ENCODE measurements around the gene FCER1A. TPM values are rescaled to one million over a fixed set of nuclear protein-coding genes. Genes with fewer than 3 reads are reported as not detected.
"Not testable (repeated sequence)": the region's sequence is repeated elsewhere in the genome, so short reads cannot be mapped to it uniquely, and the experiment has no call there.

FCER1A gene
- total RNA-seq, 1 experiment from 2014 or later = not detected

- no peak overlapping the region for H3K4me2 ChIP-seq
- H2AFZ ChIP-seq = no peak overlapping the region
- H3K27ac ChIP-seq = no peak overlapping the region
- ChIA-PET CTCF (no interaction called here), POLR2A (ENCODE audit: unreplicated experiment) (no interaction called here)
- no peaks in the 10 kb centered on the region for H3K79me2 ChIP-seq (ENCODE audit: low read depth)
- H3K9me2 ChIP-seq (ENCODE audit: insufficient read depth) = no peaks in the 10 kb centered on the region; the same call in 1 of the 2 replicates
- no peaks in the 10 kb centered on the region for H3K36me3 ChIP-seq (ENCODE audit: low read depth)
- H3K9me3 ChIP-seq (ENCODE audit: insufficient read depth, low read depth) = no peaks in the 10 kb centered on the region
- no peaks in the 10 kb centered on the region for H3F3A ChIP-seq (ENCODE audit: insufficient read depth, low read depth)
- TF ChIP-seq EZH2 (IDR thresholded peaks at IDR 0.05; ENCODE audit: low read depth) (no peak), CTCF (conservative IDR thresholded peaks at IDR 0.05) (no peak)
- BruUV-seq (replicated peaks) = no TSS peak
- intact Hi-C loops (cut with micrococcal nuclease; ENCODE audit: unreplicated experiment) = no loop called here
- no peak for DNase-seq
- no peaks in the 10 kb centered on the region for H4K20me1 ChIP-seq (ENCODE audit: insufficient read depth)
- H3K4me1 ChIP-seq (replicated peaks; ENCODE audit: insufficient read depth) = no peaks in the 10 kb centered on the region
- no peak overlapping the region for H3K4me3 ChIP-seq
- H3K27me3 ChIP-seq (ENCODE audit: insufficient read depth, low read depth) = no peaks in the 10 kb centered on the region
These were observed 39.6 kb downstream of the FCER1A start for GRCh38 chr1:159341736-159342135.

GRCh38 chr1:159342761-159343425 is 40.8 kb downstream of the FCER1A start:
- CTCF ChIA-PET = interaction anchor here (0.6 kb wide), 1 partner anchor 130 kb away, joined by 4 read pairs; no protein-coding TSS in a partner anchor

GRCh38 chr1:159349374-159349773 is 47.2 kb downstream of the FCER1A start:
- POLR2A ChIA-PET (ENCODE audit: unreplicated experiment); H3K27ac ChIP-seq; H3K9me2 ChIP-seq (ENCODE audit: insufficient read depth); DNase-seq; H3F3A ChIP-seq (ENCODE audit: insufficient read depth, low read depth); H3K4me1 ChIP-seq (replicated peaks; ENCODE audit: insufficient read depth); H3K4me2 ChIP-seq; H3K27me3 ChIP-seq (ENCODE audit: insufficient read depth, low read depth); H3K36me3 ChIP-seq (ENCODE audit: low read depth); H3K9me3 ChIP-seq (ENCODE audit: insufficient read depth, low read depth); H3K79me2 ChIP-seq (ENCODE audit: low read depth); H3K4me3 ChIP-seq; H2AFZ ChIP-seq; BruUV-seq (replicated peaks); intact Hi-C loops (cut with micrococcal nuclease; ENCODE audit: unreplicated experiment); H4K20me1 ChIP-seq (ENCODE audit: insufficient read depth); CTCF ChIA-PET: not testable (repeated sequence)

More at GRCh38 chr1:159342761-159343425, 40.8 kb downstream of the FCER1A start:
- no peak overlapping the region for H3K4me2 ChIP-seq
- TF ChIP-seq CTCF (conservative IDR thresholded peaks at IDR 0.05) = no peak
- no peak for TF ChIP-seq EZH2 (IDR thresholded peaks at IDR 0.05; ENCODE audit: low read depth)
- H3K4me1 ChIP-seq (replicated peaks; ENCODE audit: insufficient read depth) = no peaks in the 10 kb centered on the region
- H3K27ac ChIP-seq = no peak overlapping the region
- no peak overlapping the region for H2AFZ ChIP-seq
- no peaks in the 10 kb centered on the region for H3K27me3 ChIP-seq (ENCODE audit: insufficient read depth, low read depth)
- no peak overlapping the region for H3K4me3 ChIP-seq
- H3K79me2 ChIP-seq (ENCODE audit: low read depth) = no peaks in the 10 kb centered on the region
- POLR2A ChIA-PET (ENCODE audit: unreplicated experiment) = no interaction called here
- no peaks in the 10 kb centered on the region for H3F3A ChIP-seq (ENCODE audit: insufficient read depth, low read depth)
- no peaks in the 10 kb centered on the region; the same call in 1 of the 2 replicates for H3K9me2 ChIP-seq (ENCODE audit: insufficient read depth)
- no peak for DNase-seq
- no peaks in the 10 kb centered on the region for H3K36me3 ChIP-seq (ENCODE audit: low read depth)
- no peaks in the 10 kb centered on the region for H3K9me3 ChIP-seq (ENCODE audit: insufficient read depth, low read depth)
- intact Hi-C loops (cut with micrococcal nuclease; ENCODE audit: unreplicated experiment) = no loop called here
- H4K20me1 ChIP-seq (ENCODE audit: insufficient read depth) = no peaks in the 10 kb centered on the region
- no TSS peak for BruUV-seq (replicated peaks)

- H3K36me3 ChIP-seq (ENCODE audit: low read depth) = no peaks in the 10 kb centered on the region
- H3K79me2 ChIP-seq (ENCODE audit: low read depth) = no peaks in the 10 kb centered on the region
- no peak overlapping the region for H3K4me2 ChIP-seq
- DNase-seq = no peak
- no peaks in the 10 kb centered on the region for H3K27me3 ChIP-seq (ENCODE audit: insufficient read depth, low read depth)
- ChIA-PET CTCF (no interaction called here), POLR2A (ENCODE audit: unreplicated experiment) (no interaction called here)
- no peak overlapping the region for H3K27ac ChIP-seq
- intact Hi-C loops (cut with micrococcal nuclease; ENCODE audit: unreplicated experiment) = no loop called here
- 0 out of 2 replicates have a peak, but pooled peaks cover 5% of the 10 kb centered on the region for H3K9me2 ChIP-seq (ENCODE audit: insufficient read depth)
- no peaks in the 10 kb centered on the region for H4K20me1 ChIP-seq (ENCODE audit: insufficient read depth)
- H3K9me3 ChIP-seq (ENCODE audit: insufficient read depth, low read depth) = no peaks in the 10 kb centered on the region
- H3K4me1 ChIP-seq (replicated peaks; ENCODE audit: insufficient read depth) = no peaks in the 10 kb centered on the region
- TF ChIP-seq CTCF (conservative IDR thresholded peaks at IDR 0.05) (no peak), EZH2 (IDR thresholded peaks at IDR 0.05; ENCODE audit: low read depth) (no peak)
- H2AFZ ChIP-seq = no peak overlapping the region
- no TSS peak for BruUV-seq (replicated peaks)
- H3K4me3 ChIP-seq = no peak overlapping the region
- H3F3A ChIP-seq (ENCODE audit: insufficient read depth, low read depth) = no peaks in the 10 kb centered on the region
These were observed 50.3 kb downstream of the FCER1A start for GRCh38 chr1:159352436-159352835.
